ENCODE data around the gene COBL.
A peak's percentile ranks its signal among the peaks of the same experiment; 100 is the strongest.

COBL gene

DNA sequence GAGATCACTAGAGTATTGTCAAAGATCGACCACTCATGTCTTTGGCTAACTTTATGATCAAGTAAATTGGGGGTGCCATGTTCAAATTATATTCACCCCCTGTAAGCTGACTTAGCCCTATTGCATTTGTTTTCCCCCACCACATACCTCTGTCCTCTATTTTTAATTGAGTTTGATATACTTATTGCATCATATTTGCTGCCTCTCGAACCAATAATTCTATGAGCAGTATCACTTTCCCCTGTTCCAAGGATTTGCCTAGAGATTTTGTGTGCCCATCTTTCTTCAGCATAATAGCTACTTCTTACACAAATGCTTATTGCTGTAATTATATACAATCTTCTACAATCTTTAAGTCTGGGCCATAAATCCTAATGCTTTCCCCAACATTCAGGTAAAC is 245.2 kb downstream of the COBL start:
- DNase-seq, result no peak

DNA sequence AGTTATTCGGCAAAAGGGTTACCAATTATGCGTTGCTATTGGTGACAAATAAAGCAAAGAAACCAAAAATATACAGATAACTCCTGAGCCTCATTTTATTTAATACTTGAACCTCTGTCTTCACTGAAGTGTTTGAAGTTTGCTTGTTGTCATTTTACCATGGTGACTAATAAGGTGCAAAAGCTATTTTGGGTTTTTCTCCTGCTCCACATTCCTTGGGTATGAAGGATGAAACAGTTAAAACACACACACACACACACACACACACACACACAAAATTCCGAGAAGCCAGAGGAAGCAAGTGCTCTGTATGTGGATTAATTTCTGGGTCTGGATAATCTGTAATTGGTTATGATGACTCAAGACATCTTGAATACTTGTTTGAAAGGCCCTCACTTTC is 246.5 kb downstream of the COBL start:
- DNase-seq, result no peak

DNA sequence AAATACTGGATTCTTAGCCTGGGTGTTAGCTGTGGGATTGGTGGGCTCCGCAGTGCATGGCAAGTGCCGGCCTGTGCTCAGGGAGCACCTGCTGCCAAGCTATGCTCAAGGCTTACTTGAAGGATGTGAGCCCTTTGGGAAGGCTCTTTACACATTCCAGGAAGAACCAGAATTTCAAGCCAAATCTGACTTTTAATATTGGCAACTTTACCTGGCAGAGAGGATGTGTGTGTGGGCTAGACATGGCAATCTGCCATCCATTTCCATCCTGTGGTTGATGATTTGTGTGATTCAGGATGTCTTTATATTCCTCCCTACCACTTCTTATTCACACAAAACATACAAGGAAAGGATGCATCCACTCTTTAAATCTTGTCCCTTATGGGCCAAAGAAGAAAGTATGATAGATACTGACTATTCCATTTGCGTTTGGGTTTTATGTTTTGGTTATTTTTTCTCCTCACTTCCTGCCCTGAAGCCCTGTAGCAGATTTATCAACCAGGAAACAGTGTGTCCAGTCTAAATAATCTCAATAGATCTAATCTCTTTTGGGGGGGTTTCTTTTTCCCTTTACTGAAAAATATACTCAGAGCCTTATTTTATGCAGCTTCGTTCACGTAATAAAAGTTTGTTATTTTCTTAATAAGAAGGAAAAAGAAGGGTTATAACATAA is 247.1 kb downstream of the COBL start:
- DNase-seq, result no peak

DNA sequence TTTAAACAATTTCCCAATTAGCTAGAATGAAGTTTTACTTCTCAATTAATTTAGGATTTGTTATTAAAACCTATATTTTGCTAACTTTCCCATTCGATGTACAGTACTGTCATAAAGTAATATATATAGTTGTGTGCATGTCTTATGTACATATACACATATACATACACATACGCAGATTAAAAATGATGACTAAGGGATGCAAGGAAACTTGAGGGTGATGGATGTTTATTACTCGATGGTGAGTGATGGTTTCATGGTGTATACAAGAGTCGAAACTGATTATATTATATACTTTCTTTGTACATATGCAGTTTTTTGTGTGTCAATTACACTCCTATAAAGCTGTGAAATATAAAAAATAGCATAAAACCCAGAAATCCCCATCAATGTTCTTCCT is 248.2 kb downstream of the COBL start:
- DNase-seq, result no peak

DNA sequence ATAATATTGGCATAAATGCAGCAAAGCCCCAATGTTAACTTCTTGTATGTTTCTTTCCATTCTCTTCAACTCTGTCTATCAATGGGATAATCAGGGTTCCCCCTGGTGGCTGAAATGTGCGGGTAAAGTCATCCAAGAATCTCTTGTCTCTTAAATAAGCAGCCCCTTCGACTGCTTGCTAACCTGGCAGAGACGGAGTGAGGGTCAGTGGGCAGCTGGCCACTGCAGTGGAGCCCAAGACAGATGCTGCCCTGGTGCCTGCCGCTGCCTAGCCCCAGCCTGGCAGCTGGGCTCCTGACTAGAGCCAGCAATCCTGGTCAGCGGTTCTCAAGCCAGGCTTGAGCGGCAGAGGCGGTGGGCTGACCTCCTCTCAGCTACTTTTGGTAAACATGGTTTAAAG is 248.9 kb downstream of the COBL start:
- peak; percentile 44 for DNase-seq

DNA sequence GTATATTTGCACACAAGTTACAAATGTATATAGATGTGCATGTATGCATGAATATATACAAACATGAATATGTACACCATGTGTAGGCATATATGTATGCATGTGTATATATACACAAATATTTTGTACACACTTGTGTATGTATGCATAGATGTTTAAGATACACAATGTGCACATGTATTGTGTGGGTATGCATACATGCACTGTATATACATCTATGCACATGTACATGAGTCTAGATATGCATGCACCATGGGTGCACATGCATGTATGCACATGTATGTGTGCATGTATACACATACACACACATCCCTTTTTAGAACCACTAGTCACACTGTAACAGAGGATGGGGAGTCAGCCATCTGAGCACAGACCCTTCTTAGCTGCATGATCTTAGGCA is 249.4 kb downstream of the COBL start:
- DNase-seq, result no peak

DNA sequence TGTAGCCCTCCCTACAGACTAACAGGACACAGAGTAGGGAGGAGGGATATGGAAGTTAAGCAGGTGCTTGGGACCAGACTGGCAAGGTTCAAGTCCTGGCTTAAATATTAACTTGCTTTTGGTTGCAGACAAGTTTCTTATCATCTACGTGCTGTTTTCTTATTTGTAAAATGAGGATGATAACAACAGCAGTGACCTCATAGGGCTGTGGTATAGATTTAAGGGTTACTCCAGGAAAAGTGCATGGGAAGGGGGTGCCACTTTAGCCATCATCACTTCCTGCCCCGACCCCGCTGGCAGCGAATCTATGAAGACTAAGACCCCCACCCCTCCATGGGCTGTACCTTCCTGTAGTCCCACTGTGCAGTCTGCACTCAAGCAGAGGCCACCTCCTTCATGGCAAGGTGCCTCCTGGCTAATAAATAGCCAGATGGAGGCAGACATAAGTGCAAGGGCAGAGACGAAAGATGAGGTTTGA is 250.2 kb downstream of the COBL start:
- no peak for DNase-seq

DNA sequence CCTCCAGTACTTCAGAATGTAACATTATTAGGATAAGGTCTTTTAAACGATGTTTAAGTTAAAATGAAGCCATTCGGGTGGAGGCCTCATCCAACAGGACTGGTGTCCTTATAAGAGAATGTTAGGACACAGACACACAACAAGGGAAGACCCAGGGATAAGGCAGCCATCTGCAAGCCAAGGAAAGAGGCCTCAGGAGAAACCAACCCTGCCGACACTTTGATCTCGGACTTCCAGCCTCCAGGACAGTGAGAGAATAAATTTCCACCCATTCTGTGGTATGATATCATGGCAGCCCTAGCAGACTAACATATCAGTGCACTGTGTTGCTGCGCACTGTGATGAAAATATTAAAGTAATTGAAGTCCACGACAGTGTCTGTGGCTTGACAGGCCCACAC is 250.8 kb downstream of the COBL start:
- no peak for DNase-seq

DNA sequence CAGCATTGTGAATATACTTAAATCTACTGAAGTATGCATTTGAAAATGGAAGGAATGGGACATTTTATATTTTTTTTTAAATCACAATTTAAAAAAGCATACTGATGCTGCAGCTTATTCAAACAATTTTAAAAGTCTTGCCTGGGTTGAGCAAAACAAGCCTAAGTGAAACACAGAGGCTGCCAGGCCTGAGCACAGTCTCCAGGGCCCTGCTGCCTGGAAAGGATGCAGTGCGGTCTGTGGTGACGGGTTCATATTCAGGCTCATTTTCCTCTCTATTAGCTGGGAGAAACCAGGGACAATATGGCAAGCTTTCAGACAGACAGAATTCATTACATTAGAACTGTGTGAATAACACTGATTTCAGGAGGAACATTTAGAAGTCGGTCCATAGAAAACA is 251.9 kb downstream of the COBL start:
- no peak for DNase-seq

DNA sequence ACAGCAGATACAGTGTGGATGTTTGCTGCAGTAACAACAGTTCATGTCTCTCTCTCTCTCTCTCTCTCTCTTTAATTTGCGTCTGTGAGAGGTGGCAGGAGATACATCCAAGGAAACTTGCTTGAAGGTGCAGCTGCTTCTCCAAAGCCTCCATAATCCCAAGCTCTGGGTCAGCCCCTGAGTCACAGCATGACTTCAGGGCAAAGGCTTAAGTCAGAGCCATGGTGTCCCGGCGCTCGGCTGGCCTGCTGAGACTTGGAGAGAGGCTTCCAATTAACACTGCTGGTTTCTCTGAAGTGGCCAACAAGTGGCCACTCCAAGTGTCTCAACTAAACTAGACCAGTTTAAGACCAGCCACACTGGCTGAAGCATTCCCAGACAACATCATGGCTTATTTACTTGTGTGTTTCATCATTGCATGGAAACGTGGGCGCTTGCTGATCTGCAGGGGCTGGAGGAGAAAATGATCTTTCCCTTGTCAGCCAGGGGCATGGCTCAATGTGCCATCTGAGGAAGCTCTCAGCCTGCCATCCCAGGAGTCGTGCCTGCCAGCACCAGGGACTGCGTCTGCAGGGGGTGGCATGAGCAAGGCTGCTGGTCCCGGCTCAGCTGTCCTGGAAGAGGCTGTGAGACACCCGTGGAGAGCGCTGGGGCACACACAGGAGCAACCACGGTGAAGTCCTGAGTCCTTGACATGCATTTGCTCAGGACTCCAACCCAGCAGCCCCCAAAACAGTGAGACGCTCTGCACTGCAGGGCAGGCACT is 254.2 kb downstream of the COBL start:
- DNase-seq, result no peak

DNA sequence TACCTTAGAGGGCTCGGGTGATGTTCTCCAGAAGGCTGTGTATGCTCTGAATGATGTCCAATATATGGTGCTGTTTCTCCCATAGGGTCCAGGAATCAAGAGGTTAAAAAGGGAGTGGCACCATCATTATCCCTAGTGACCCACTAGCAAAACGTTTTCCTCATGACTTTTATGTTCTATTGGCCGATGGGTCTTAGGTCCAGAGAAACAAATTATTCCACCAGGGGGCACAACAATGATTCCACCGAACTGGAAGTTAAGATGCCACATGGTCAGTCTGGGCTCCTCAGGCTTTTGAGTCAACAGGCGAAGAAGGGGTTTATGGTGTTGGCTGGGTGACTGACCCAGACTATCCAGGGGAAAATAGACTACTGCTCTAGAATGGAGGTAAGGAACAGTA is 256.1 kb downstream of the COBL start:
- no peak for DNase-seq

DNA sequence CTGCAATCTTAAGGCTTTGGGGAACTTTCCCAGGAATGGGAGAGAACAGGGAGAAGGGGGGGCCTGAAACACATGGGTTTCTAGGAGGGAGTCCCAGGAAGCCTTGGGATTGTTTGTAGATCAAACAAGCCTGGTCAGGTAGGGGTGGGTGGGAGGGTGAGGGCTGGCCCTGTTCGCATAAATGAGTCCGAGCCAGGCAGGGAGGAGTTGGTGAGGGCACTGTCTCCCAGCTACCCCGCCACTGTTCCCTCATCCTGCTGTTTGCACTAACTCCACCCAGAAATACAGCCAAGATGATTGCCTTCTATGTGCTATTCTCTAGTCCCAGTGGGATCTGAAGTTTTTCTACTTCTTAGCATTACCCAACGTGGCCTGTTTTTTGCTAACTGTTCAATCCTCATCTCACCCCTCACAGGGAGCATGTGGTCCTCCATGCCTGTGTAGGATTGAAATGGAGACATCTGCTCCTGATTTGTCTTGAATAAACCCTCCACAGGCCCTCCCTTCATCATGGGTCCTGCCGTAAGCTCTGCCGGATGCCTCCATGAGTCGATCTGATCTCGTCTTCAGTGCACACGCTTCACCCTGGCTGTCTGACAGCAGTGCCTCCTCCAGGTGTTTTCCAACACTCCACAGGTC is 257.0 kb downstream of the COBL start:
- no peak for DNase-seq

DNA sequence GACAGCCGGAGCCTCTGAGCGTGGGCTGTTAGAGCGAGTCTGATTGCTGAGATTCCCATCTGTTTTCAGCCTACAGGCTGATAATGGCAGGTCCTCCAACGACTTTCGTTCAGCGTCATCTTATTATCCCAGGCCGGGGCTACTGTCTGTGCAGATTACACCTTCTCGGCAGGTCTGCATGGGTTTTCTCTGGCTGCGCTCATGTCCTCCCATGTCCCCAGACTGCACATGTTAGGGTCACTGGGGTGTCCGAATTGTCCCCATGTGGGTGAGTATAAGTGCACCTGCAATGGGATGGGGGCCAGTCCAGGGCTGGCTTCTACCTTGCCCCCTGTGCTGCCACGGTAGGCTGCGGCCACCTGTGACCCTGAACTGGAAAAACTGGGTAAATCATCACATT is 257.8 kb downstream of the COBL start:
- no peak for DNase-seq

DNA sequence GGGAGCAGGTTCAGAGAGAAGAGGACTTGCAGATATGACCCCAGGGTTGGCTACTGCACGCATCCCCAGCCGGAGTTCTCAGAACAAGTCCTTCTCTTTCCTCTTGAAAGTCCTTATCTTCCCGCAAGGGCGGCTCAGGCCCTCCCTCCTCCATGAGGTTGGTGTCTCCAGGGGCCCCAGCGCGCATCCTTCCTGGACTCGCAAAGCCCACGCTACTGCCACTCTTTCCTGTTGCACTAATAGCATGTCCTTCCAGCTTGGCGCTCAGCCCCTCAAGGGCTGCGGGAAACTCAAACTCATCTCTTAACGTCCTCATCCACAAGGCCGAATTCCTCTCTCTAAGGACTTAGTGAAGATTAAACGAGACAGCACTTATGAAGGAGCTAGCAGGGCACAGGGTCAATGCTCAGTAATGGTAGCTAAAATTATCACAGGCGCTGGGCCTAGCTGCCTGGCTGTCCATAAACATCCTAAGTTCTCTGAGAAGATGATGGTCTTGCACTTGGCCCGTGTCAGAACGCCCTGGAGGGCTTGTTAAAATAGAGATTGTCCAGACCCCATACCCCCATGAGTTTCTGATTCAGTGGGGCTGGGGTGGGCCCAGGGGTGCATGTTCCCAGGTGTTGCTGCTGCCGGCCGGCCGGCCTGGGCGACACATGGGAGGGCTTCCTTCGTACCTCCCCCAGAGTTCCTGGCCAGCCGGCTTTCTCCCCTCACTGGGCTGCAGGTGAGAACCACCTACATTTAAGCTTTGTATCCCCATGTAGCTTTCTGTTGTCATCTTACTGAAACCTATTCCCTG is 261.4 kb downstream of the COBL start:
- no peak for DNase-seq

DNA sequence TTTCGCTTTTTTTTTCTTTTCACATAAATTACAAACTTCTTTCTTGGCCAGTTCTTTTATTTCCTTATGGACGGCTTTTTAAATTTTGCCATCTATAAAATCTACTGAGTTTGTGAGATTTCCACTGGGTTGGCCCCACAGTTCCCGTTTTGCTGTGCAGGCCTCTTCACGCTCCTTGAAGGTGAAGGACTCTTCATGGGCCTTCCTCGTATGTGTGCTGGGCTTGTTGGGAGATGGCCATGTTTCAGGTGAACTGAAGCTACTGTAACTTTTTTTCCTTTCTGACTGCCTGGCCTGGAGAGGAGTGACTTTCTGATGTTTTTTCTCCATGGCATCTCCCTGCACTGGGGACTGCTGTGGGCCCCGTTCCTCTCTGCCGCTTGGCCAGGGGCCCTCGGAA is 262.4 kb downstream of the COBL start:
- DNase-seq, result no peak

DNA sequence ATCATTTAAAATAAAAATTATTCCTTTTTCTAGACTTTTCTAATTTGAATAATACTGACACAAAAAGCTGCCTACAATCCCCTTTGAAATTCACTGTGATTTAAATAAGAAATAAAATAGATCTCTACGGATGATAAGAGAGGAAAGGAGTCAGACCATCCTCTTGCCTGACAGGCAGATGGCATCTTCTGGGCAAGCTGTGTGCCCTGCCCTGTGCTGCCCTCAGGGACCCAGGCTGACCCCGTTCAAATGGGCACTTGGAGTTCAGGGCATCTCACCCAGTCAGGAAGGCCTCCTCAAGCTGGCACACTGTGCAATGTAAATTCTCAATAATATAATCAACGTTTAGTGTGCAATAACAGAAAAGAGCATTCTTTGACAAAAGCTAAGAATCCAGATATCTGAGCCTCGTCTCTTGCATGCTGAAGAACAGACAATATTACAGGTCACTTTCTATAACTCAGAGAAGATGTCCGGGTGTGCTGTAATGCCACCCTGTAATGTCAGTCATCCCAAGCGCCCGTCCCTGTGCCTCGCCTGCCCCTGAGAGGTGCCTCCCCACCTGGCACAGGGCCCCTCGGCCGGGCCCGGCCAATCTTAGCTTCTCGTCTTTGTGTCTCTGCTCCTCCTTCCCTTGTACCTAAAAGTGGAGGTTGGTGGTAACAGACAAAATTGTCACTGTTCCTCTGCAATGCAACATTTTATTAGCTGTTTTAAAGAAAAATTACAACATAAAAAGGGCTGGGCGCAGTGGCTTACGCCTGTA is 263.3 kb downstream of the COBL start:
- no peak for DNase-seq

DNA sequence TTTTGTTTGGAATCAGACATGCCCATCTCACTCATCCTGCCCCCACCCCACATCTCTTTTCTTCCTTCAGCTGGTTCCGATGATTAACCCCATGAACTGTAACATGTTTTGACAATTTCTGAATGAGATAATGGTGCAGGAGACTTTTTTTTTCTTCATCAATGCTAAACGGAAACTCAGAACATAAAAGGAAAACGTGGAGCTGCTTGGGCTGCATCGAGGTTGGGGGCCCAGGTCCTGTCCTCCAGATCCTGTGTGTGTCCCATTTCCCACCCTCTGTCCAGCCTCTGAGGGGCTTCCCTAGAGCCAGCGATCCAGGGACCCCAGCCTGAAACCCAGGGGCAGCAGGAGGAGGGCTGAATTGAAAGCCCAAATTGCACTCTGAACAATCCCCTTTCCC is 270.1 kb downstream of the COBL start:
- no peak for DNase-seq

DNA sequence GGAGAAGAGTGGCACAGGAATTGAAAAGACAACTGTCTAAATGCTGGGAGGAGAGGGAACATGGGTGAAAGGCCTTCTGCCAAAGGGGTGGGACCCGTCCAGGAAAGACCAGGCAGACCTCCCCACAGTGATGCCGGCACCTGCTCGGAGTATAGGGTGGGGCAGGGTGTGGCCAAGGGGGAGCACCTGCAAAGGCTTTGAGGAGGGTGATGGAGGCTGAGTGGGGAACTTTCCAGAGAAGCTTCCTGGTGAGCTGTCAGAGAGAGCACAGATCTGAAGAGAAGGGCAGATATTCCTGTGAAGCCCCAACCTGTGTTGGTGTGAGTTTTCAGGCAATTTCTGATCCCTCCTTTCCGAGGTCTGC is 270.5 kb downstream of the COBL start:
- no peak for DNase-seq

DNA sequence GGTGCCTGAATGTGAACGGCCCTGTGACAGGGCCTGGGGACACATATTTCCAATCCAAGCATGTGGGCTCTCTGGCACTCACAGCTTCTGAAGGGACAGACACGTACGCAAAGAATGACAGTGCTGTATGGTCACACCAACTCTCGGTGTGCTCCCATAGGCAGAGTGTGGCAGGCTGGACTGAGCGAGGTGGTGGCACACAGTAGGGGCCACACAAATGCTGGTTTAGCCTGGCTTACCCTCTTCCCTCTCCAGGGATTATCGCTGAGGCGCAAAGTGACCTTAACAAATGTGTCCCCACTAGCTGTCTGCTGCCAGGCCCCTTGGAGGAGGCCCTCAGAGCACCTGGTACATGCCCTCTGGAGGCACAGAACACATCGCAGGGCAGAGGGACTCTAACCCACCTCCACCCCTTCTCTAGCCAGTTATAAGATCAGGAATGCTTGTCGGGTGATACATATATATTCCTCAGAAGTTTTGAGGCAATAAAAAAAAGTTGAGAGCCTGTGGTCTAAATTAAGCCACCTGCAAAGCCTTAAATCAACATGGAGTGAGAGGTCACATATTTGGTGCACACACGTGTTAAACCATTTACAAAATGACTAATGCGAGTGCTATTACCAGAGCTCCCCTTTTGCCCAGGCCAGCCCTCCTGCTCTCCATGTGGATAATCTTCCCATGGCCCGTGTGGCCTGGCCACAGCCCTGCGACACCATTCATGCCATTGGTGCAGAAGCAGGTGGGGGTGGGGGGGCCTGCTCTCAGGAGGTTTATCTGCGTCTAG is 271.1 kb downstream of the COBL start:
- no peak for DNase-seq

DNA sequence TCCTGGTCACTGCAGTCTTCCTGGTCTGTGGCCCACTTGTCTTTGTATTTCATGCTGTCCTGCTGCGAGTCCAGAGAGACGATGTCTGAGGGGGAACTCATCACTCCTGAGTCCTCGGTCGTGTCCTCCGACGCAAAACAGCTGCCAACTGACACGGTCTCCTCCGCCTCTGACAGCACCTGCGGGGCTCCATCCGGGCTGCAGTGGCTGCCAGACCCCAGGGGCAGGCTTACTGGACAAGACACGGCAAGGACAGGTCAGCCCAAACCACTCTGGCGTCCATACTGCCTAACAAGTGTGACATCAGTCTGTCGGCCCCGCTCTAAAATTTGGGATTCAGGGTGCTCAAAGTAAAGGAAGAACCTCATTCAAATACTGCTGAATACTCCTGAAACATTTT is 273.1 kb downstream of the COBL start:
- no peak for DNase-seq

DNA sequence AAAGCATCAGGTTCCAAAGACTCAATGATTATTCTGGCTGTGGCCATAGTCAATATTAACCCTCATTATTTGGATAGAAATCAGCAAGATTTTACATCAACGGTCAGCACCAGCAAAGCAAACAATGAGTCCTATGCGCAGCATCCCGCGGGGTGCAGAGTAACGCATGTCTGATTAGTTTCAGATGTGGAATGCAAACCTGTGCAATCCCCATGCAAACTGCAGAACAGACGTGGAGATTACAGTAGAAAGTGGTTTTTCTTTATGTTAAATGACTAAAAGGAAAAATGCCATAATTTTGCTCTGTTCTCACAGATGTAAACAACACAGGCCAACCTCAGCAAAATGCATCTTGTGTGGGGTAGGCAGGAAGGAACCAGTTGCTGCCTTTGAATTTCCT is 275.8 kb downstream of the COBL start:
- DNase-seq, result no peak

DNA sequence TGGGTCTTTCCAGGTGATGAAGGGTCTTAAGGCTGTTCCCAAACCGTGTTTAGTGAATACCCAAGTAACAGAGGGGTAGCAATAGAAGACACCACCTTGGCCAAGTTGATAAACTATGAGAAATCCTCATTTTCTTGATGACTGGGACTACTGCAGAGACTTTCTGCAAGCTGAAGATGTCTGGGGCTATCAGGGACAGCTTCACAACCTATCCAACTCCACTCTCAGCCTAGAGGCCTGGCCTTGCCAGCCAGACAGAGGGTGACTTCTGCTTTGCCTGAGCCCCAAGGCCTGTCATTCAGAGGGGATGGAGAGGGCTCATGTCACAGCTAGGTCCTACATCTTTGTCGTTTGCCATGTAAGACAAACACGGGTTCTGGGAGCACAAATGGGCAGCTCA is 278.0 kb downstream of the COBL start:
- no peak for DNase-seq
